GM12878 (cell line): ENCODE results near the gene C16orf86. TPM values are rescaled to one million over a fixed set of nuclear protein-coding genes. Genes with fewer than 3 reads are reported as not detected.

Experiments
- ATAC-seq: fragments of 200-7000 bp; cut with Tn5 transposase; 3 replicates; pipeline ENCODE4 v1.9.1; 2020; ENCODE audit warnings: mild to moderate bottlenecking, moderate library complexity
- BruUV-seq: library from RNA; stranded (reverse); fragments of 400-500 nt; replicated peaks from 2 replicates; lab custom pipeline; 2021; lab: Mats Ljungman, UMichigan
- CTCF ChIA-PET: fragments of 300-600 bp; sonication (Branson Sonifier 250); formaldehyde crosslinking; extraction: SDS; loops from one replicate; lab custom pipeline; 2021; ENCODE audit warnings: inconsistent platforms; lab: Yijun Ruan, JAX
- POLR2A ChIA-PET: fragments of 350-600 bp; formaldehyde crosslinking; extraction: SDS; loops from one replicate; lab custom pipeline; 2021; ENCODE audit warnings: inconsistent platforms; lab: Charles Lee
- RAD21 ChIA-PET: fragments of 300-600 bp; sonication (Branson Sonifier 250); formaldehyde crosslinking; loops from one replicate; lab custom pipeline; 2023; ENCODE audit warnings: antibody characterized with exemption; ENCODE audit not compliant: unreplicated experiment; lab: Charles Lee
- SMC1A ChIA-PET: fragments of 300-600 bp; sonication (Branson Sonifier 250); formaldehyde crosslinking; loops from one replicate; lab custom pipeline; 2023; ENCODE audit not compliant: unreplicated experiment, uncharacterized antibody; lab: Charles Lee
- DNase-seq: peaks from one replicate; pipeline ENCODE4 v3.0.0-alpha.2; 2011; ENCODE audit warnings: low read depth, low spot score
- FAIRE-seq: peaks from 3 replicates; lab custom pipeline; 2011; peaks lifted over from hg19 to GRCh38; lab: Jason Lieb, UNC
- H2AFZ ChIP-seq: 2 replicates; pipeline ENCODE4 v1.6.0; 2011; ENCODE audit warnings: low read depth, low read length, control low read depth; ENCODE audit not compliant: control insufficient read depth
- H3K27ac ChIP-seq: 2 replicates; pipeline ENCODE4 v1.5.1; 2011; ENCODE audit warnings: control low read depth; ENCODE audit not compliant: control insufficient read depth, insufficient read depth
- H3K27me3 ChIP-seq, 2 experiments: replicated peaks in 1 of 2; 2 replicates each; pipeline versions ENCODE4 v1.6.0 to v1.6.1; 2011; ENCODE audit warnings: low read length in 1 of 2; ENCODE audit not compliant: control insufficient read depth in 2 of 2, insufficient read depth in 2 of 2
- H3K36me3 ChIP-seq, 2 experiments: 2 replicates each; pipeline ENCODE4 v1.5.1; 2011; ENCODE audit warnings: low read length in 1 of 2; ENCODE audit not compliant: control insufficient read depth in 2 of 2, insufficient read depth in 2 of 2
- H3K4me1 ChIP-seq: 2 replicates; pipeline ENCODE4 v1.6.1; 2011; ENCODE audit warnings: mild to moderate bottlenecking, low read length, moderate library complexity, mixed read lengths; ENCODE audit not compliant: control insufficient read depth, insufficient read depth
- H3K4me2 ChIP-seq: 2 replicates; pipeline ENCODE4 v1.6.0; 2011; ENCODE audit warnings: control low read depth; ENCODE audit not compliant: control insufficient read depth, insufficient read depth
- H3K4me3 ChIP-seq: fragments of 200-600 bp; sonication (generic); 2 replicates; pipeline ENCODE4 v1.5.1; 2016
- H3K79me2 ChIP-seq: 2 replicates; pipeline ENCODE4 v1.6.0; 2011; ENCODE audit warnings: low read length; ENCODE audit not compliant: control insufficient read depth, insufficient read depth
- H3K9ac ChIP-seq: 2 replicates; pipeline ENCODE4 v1.8.0; 2011; ENCODE audit warnings: low read length, control low read depth, mixed read lengths; ENCODE audit not compliant: control insufficient read depth, insufficient read depth
- H3K9me3 ChIP-seq: replicated peaks from 3 replicates; pipeline ENCODE4 v1.5.1; 2011; ENCODE audit warnings: mild to moderate bottlenecking, low read length; ENCODE audit not compliant: control insufficient read depth, insufficient read depth
- H4K20me1 ChIP-seq: 2 replicates; pipeline ENCODE4 v1.6.0; 2011; ENCODE audit not compliant: control insufficient read depth, insufficient read depth
- CREM ChIP-seq: IDR thresholded peaks from 2 replicates; pipeline ENCODE4 v1.6.1; 2014; ENCODE audit warnings: antibody characterized with exemption, low read depth
- FOS ChIP-seq: IDR thresholded peaks from 3 replicates; pipeline ENCODE4 v1.6.1; 2011; ENCODE audit warnings: borderline replicate concordance; ENCODE audit not compliant: insufficient read length; ENCODE audit errors: extremely low read depth
- GATAD2B ChIP-seq: fragments of 450-650 bp; conservative IDR thresholded peaks from 2 replicates; pipeline ENCODE4 v1.6.1; 2017; ENCODE audit warnings: low read depth, mild to moderate bottlenecking, moderate library complexity
- IKZF1 ChIP-seq: fragments of 450-650 bp; conservative IDR thresholded peaks from 2 replicates; pipeline ENCODE4 v1.6.1; 2017; ENCODE audit warnings: antibody characterized with exemption, mild to moderate bottlenecking
- IKZF2 ChIP-seq, 2 experiments: fragments of 450-650 bp; IDR thresholded peaks; 2 replicates each; pipeline ENCODE4 v1.6.1; 2017; ENCODE audit warnings: mild to moderate bottlenecking in 2 of 2, moderate library complexity in 2 of 2
- KLF5 ChIP-seq: fragments of 450-650 bp; IDR thresholded peaks from 2 replicates; pipeline ENCODE4 v1.6.1; 2014; ENCODE audit warnings: mild to moderate bottlenecking; ENCODE audit not compliant: partially characterized antibody
- RB1 ChIP-seq: fragments of 450-650 bp; formaldehyde crosslinking; IDR thresholded peaks from 2 replicates; pipeline ENCODE4 v1.6.1; 2017; ENCODE audit warnings: mild to moderate bottlenecking, borderline replicate concordance
- SMAD5 ChIP-seq: IDR thresholded peaks from 2 replicates; pipeline ENCODE4 v1.6.1; 2016; ENCODE audit warnings: antibody characterized with exemption, low read depth
- SREBF2 ChIP-seq: IDR thresholded peaks from 2 replicates; pipeline ENCODE4 v1.6.1; 2012; ENCODE audit warnings: mild to moderate bottlenecking, low read length
- TAF1 ChIP-seq: IDR thresholded peaks from 2 replicates; pipeline ENCODE4 v1.6.1; 2011; ENCODE audit warnings: mild to moderate bottlenecking, low read depth, low read length, borderline replicate concordance
- TBL1XR1 ChIP-seq: IDR thresholded peaks from 2 replicates; pipeline ENCODE4 v1.6.1; 2012; ENCODE audit warnings: low read depth, low read length, improper control_type of control experiment
- TCF12 ChIP-seq: IDR thresholded peaks from 2 replicates; pipeline ENCODE4 v1.6.1; 2011; ENCODE audit warnings: low read depth, mild to moderate bottlenecking, low read length
- TCF7 ChIP-seq: IDR thresholded peaks from 2 replicates; pipeline ENCODE4 v1.6.1; 2014; ENCODE audit warnings: antibody characterized with exemption, borderline replicate concordance
- ZSCAN29 ChIP-seq: fragments of 450-650 bp; IDR thresholded peaks from 2 replicates; pipeline ENCODE4 v1.6.1; 2017; ENCODE audit warnings: mild to moderate bottlenecking, moderate library complexity
- WGBS: methylation state at CpG from one replicate; pipeline ENCODE4 v1.1.6; 2016; ENCODE audit warnings: low lambda C conversion rate; ENCODE audit not compliant: insufficient replicate concordance, insufficient coverage; ENCODE audit errors: missing lambda C conversion rate; 5-methylcytosine and 5-hydroxymethylcytosine counted together
- in situ Hi-C: fragments of 300-500 bp; cut with MboI; formaldehyde crosslinking; loops from 9 replicates; pipeline ENCODE4 v1.14.3; 2018; ENCODE audit warnings: mixed read lengths
- intact Hi-C: fragments of 100-400 bp; cut with micrococcal nuclease; formaldehyde crosslinking; loops from one replicate; pipeline ENCODE4 v1.14.2; 2022; ENCODE audit not compliant: unreplicated experiment
- polyA plus RNA-seq, 11 experiments: library from polyadenylated mRNA; depleted of rRNA in 4 of 11; unstranded in 6 of 11; stranded (reverse) in 5 of 11; fragments of >200 nt; fragmentation: Nextera tagmentation in 4 of 11; fragmentation: Illumina TruSeq in 1 of 11; extraction: Ambion mirVana in 4 of 11; extraction: Trizol in 1 of 11; gene quantifications; 1 replicate in 1 of 11; 2 replicates in 10 of 11; pipeline versions ENCODE4 v1.2.1 to v1.2.3, GENCODE V29; 2011 to 2016; ENCODE audit warnings: inconsistent platforms in 2 of 11, missing spikeins in 2 of 11, low read depth in 1 of 11
- total RNA-seq, 4 experiments: library from RNA; depleted of rRNA in 3 of 4; stranded (reverse); fragments of >200 nt in 3 of 4; fragmentation: Illumina TruSeq in 1 of 4; extraction: Trizol in 1 of 4; gene quantifications; 2 replicates each; pipeline versions ENCODE4 v1.2.1 to v1.2.3, GENCODE V29; 2013 to 2021
- TF ChIP-seq, protein P1 (sequence below): IDR thresholded peaks from 2 replicates; pipeline ENCODE4 v1.6.1; 2012; ENCODE audit warnings: low read depth, low read length, improper control_type of control experiment
- TF ChIP-seq, protein P2 (sequence below): IDR thresholded peaks from 2 replicates; pipeline ENCODE4 v1.6.1; 2012; ENCODE audit warnings: low read depth, low read length, improper control_type of control experiment
- TF ChIP-seq, protein P3 (sequence below): IDR thresholded peaks from 2 replicates; pipeline ENCODE4 v1.6.1; 2011; ENCODE audit warnings: low read depth, mild to moderate bottlenecking, low read length, moderate library complexity, borderline replicate concordance; ENCODE audit errors: extremely low read depth

Gene C16orf86
- total and polyA plus RNA-seq, 10 of the 15 experiments (the other 5 are each of a cell fraction or from before 2014, with no cell fraction given): 0.11 to 3.3 (median 1.6) TPM

DNA sequence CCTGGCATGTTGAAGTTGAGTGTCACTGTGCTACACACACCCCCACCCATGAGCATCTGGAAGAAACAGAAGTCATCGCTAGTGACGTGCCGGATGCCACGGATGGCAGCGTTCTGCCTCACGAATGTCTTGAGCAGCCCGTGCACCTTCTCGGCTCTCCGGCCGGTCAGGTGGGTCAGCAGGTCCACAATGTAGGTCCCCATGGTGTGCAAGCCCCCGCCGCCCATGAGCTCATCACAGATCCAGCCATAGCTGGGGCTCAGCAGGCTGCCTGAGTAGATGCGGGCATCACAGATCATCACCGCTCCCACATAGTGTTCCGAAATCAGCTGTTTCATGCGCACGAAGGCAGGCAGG, 8.9 kb downstream of the C16orf86 start:
- no TSS peak for BruUV-seq
- Histone ChIP-seq H3K27ac (no peak overlapping the region), H3K36me3 (0 out of 4 replicates have a peak, but pooled peaks cover 0 to 1% of the 10 kb centered on the region in 2 experiments), H3K27me3 (no peaks in the 10 kb centered on the region), H3K4me2 (no peak overlapping the region), H3K9ac (no peak overlapping the region), H3K4me1 (peaks cover 5% of the 10 kb centered on the region), H3K79me2 (no peaks in the 10 kb centered on the region), H3K4me3 (no peak overlapping the region), H2AFZ (no peak overlapping the region), H4K20me1 (no peaks in the 10 kb centered on the region), H3K9me3 (no peaks in the 10 kb centered on the region)
- TF ChIP-seq TAF1 (no peak), TBL1XR1 (no peak), GATAD2B (no peak), CREM (no peak), IKZF2 (IDR thresholded peaks at IDR 0.05) (no peak)
- TF ChIP-seq, protein P1, sequence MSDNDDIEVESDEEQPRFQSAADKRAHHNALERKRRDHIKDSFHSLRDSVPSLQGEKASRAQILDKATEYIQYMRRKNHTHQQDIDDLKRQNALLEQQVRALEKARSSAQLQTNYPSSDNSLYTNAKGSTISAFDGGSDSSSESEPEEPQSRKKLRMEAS: no peak
- FAIRE-seq: no peak
- WGBS: 96% methylated on average over 15 of the region's 17 CpGs
- ATAC-seq: no peak
- CTCF ChIA-PET: no interaction called here
- intact Hi-C loops (no loop called here), in situ Hi-C loops (loop anchor here (5.0 kb wide), 1 partner anchor 252 kb away; no protein-coding TSS in a partner anchor)
- no peak for DNase-seq
- RAD21 ChIA-PET: no interaction called here
- POLR2A ChIA-PET: no interaction called here
- SMC1A ChIA-PET: no interaction called here

DNA sequence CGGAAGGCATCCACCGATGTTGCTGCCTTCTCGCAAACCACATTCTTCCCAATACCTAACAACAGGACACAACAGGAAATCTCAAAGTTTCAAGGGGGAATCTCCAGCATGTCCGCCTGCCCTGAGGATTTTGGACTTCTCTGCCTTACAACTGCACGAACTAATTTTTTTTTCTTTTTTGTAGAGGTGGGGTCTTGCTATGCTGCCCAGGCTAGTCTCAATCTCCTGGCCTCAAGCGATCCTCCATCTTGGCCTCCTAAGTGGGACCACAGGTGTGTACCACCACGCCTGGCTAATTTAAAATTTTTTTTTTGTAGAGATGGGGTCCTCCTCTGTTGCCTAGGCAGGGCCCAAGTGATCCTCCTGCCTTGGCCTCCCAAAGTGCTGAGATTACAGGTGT, 9.4 kb downstream of the C16orf86 start:
- WGBS: 99% methylated on average over 7 of the region's 7 CpGs
- BruUV-seq: no TSS peak
- H3K9ac ChIP-seq: no peak overlapping the region
- intact Hi-C loops: no loop called here
- H3K4me1 ChIP-seq: peaks cover 5% of the 10 kb centered on the region
- ChIA-PET RAD21 (no interaction called here), POLR2A (no interaction called here), CTCF (no interaction called here), SMC1A (no interaction called here)
- DNase-seq (no peak), FAIRE-seq (no peak), ATAC-seq (no peak)
- no peak overlapping the region for H3K4me2 ChIP-seq
- no peak overlapping the region for H3K27ac ChIP-seq
- in situ Hi-C loops: loop anchor here (5.0 kb wide), 1 partner anchor 251 kb away; no protein-coding TSS in a partner anchor
- no peak overlapping the region for H2AFZ ChIP-seq
- H3K4me3 ChIP-seq: no peak overlapping the region
- no peak for TF ChIP-seq TCF7
- no peak for TF ChIP-seq SMAD5
- no peak for TF ChIP-seq SREBF2
- TF ChIP-seq RB1: no peak
- no peak for TF ChIP-seq KLF5
- TF ChIP-seq, protein P2, sequence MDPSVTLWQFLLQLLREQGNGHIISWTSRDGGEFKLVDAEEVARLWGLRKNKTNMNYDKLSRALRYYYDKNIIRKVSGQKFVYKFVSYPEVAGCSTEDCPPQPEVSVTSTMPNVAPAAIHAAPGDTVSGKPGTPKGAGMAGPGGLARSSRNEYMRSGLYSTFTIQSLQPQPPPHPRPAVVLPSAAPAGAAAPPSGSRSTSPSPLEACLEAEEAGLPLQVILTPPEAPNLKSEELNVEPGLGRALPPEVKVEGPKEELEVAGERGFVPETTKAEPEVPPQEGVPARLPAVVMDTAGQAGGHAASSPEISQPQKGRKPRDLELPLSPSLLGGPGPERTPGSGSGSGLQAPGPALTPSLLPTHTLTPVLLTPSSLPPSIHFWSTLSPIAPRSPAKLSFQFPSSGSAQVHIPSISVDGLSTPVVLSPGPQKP: no peak
- TF ChIP-seq, protein P3, sequence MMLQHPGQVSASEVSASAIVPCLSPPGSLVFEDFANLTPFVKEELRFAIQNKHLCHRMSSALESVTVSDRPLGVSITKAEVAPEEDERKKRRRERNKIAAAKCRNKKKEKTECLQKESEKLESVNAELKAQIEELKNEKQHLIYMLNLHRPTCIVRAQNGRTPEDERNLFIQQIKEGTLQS: no peak
- no peak for TF ChIP-seq ZSCAN29
- TF ChIP-seq TCF12: no peak
- no peak for TF ChIP-seq FOS
- no peak for TF ChIP-seq IKZF1
- no peaks in the 10 kb centered on the region for H3K79me2 ChIP-seq
- H3K9me3 ChIP-seq: no peaks in the 10 kb centered on the region
- H3K36me3 ChIP-seq: 0 out of 4 replicates have a peak, but pooled peaks cover 0 to 1% of the 10 kb centered on the region in 2 experiments
- no peaks in the 10 kb centered on the region for H3K27me3 ChIP-seq
- no peaks in the 10 kb centered on the region for H4K20me1 ChIP-seq
